HEK293T (cell line): ENCODE measurements around the gene SGCE.

Source experiments
- CTCF ChIA-PET: fragments of 350-600 bp; formaldehyde crosslinking; extraction: SDS; loops from one replicate; lab custom pipeline; 2021; ENCODE audit warnings: antibody characterized with exemption, inconsistent platforms; lab: Yijun Ruan, JAX
- POLR2A ChIA-PET: fragments of 350-600 bp; formaldehyde crosslinking; extraction: SDS; loops from one replicate; lab custom pipeline; 2020; ENCODE audit warnings: antibody characterized with exemption, inconsistent platforms; lab: Yijun Ruan, JAX
- DNase-seq: peaks from one replicate; pipeline ENCODE4 v3.0.0; 2012; ENCODE audit warnings: mixed read lengths; ENCODE audit errors: extremely low spot score
- ARNT ChIP-seq: fragments of 450-650 bp; IDR thresholded peaks from 2 replicates; pipeline ENCODE4 v1.6.1; 2017; ENCODE audit warnings: mild to moderate bottlenecking
- BHLHE40 ChIP-seq: fragments of 450-650 bp; IDR thresholded peaks from 2 replicates; pipeline ENCODE4 v1.6.1; 2016; ENCODE audit warnings: mild to moderate bottlenecking, moderate library complexity, borderline replicate concordance
- CTBP1 ChIP-seq: fragments of 450-650 bp; IDR thresholded peaks from 2 replicates; pipeline ENCODE4 v1.6.1; 2016; ENCODE audit warnings: borderline replicate concordance
- ELF4 ChIP-seq: fragments of 450-650 bp; IDR thresholded peaks from 2 replicates; pipeline ENCODE4 v1.6.1; 2017; ENCODE audit warnings: antibody characterized with exemption
- FOXA1 ChIP-seq: fragments of 450-650 bp; IDR thresholded peaks from 2 replicates; pipeline ENCODE4 v1.6.1; 2016; ENCODE audit warnings: mild to moderate bottlenecking
- FOXK2 ChIP-seq: fragments of 450-650 bp; IDR thresholded peaks from 2 replicates; pipeline ENCODE4 v1.6.1; 2016; ENCODE audit warnings: mild to moderate bottlenecking
- FOXM1 ChIP-seq: fragments of 450-650 bp; IDR thresholded peaks from 2 replicates; pipeline ENCODE4 v1.6.1; 2017; ENCODE audit warnings: mild to moderate bottlenecking, borderline replicate concordance
- HDGF ChIP-seq: fragments of 450-650 bp; IDR thresholded peaks from 2 replicates; pipeline ENCODE4 v1.6.1; 2017; ENCODE audit warnings: antibody characterized with exemption, borderline replicate concordance
- L3MBTL2 ChIP-seq: fragments of 450-650 bp; conservative IDR thresholded peaks from 2 replicates; pipeline ENCODE4 v1.6.1; 2016; ENCODE audit warnings: mild to moderate bottlenecking
- LEF1 ChIP-seq: fragments of 450-650 bp; IDR thresholded peaks from 2 replicates; pipeline ENCODE4 v1.6.1; 2017; ENCODE audit warnings: mild to moderate bottlenecking, borderline replicate concordance
- NFRKB ChIP-seq: fragments of 450-650 bp; IDR thresholded peaks from 2 replicates; pipeline ENCODE4 v1.6.1; 2016; ENCODE audit warnings: mild to moderate bottlenecking, moderate library complexity
- PKNOX1 ChIP-seq: fragments of 450-650 bp; IDR thresholded peaks from 2 replicates; pipeline ENCODE4 v1.6.1; 2016
- SP1 ChIP-seq: fragments of 450-650 bp; IDR thresholded peaks from 2 replicates; pipeline ENCODE4 v1.6.1; 2017
- SUZ12 ChIP-seq: fragments of 450-650 bp; IDR thresholded peaks from 2 replicates; pipeline ENCODE4 v1.6.1; 2016; ENCODE audit warnings: mild to moderate bottlenecking
- TARDBP ChIP-seq: fragments of 450-650 bp; IDR thresholded peaks from 2 replicates; pipeline ENCODE4 v1.6.1; 2016
- ZNF384 ChIP-seq: fragments of 450-650 bp; IDR thresholded peaks from 2 replicates; pipeline ENCODE4 v1.6.1; 2016

Gene SGCE

GRCh38 chr7:94616855-94617254 lies 39.1 kb downstream of the SGCE start:
- ChIA-PET POLR2A (no interaction called here), CTCF (no interaction called here)
- TF ChIP-seq BHLHE40 = no peak
- TF ChIP-seq NFRKB = no peak
- no peak for TF ChIP-seq TARDBP
- TF ChIP-seq LEF1 = no peak
- no peak for TF ChIP-seq PKNOX1
- no peak for TF ChIP-seq FOXM1
- no peak for TF ChIP-seq ELF4
- no peak for TF ChIP-seq SP1
- no peak for TF ChIP-seq ARNT

GRCh38 chr7:94615666-94616065 lies 40.3 kb downstream of the SGCE start:
- ChIA-PET CTCF (no interaction called here), POLR2A (no interaction called here)
- TF ChIP-seq ZNF384 (no peak), TARDBP (no peak), FOXK2 (no peak), FOXA1 (no peak), ELF4 (no peak), ARNT (no peak), SUZ12 (no peak), PKNOX1 (no peak), NFRKB (no peak), BHLHE40 (no peak)
- DNase-seq = no peak

More at GRCh38 chr7:94616855-94617254, 39.1 kb downstream of the SGCE start:
- DNase-seq = no peak

GRCh38 chr7:94612661-94613060 lies 43.3 kb downstream of the SGCE start:
- DNase-seq = no peak
- TF ChIP-seq CTBP1 = no peak
- TF ChIP-seq FOXM1 = no peak
- no peak for TF ChIP-seq ZNF384
- TF ChIP-seq L3MBTL2 = no peak
- no peak for TF ChIP-seq NFRKB
- TF ChIP-seq HDGF = no peak
- no peak for TF ChIP-seq ARNT
- no peak for TF ChIP-seq LEF1
- TF ChIP-seq FOXK2 = no peak
- ChIA-PET CTCF (no interaction called here), POLR2A (no interaction called here)

- ChIA-PET POLR2A (no interaction called here), CTCF (no interaction called here)
- DNase-seq = no peak
- TF ChIP-seq SUZ12 (no peak), FOXA1 (no peak), PKNOX1 (no peak), FOXM1 (no peak), NFRKB (no peak), CTBP1 (no peak), TARDBP (no peak), ELF4 (no peak), BHLHE40 (no peak), HDGF (no peak), FOXK2 (no peak), SP1 (no peak), ARNT (no peak), LEF1 (no peak)
These were observed 43.7 kb downstream of the SGCE start for GRCh38 chr7:94612253-94612652.

GRCh38 chr7:94609561-94609960 lies 46.4 kb downstream of the SGCE start:
- no peak for DNase-seq
- ChIA-PET POLR2A (no interaction called here), CTCF (no interaction called here)
- TF ChIP-seq FOXA1 = no peak
- no peak for TF ChIP-seq SUZ12
- no peak for TF ChIP-seq PKNOX1
- no peak for TF ChIP-seq LEF1
- TF ChIP-seq TARDBP = no peak
- no peak for TF ChIP-seq ZNF384
- no peak for TF ChIP-seq BHLHE40
- no peak for TF ChIP-seq HDGF
- no peak for TF ChIP-seq L3MBTL2
- no peak for TF ChIP-seq ELF4
- TF ChIP-seq FOXK2 = no peak
- no peak for TF ChIP-seq ARNT
- TF ChIP-seq FOXM1 = no peak
- TF ChIP-seq SP1 = no peak
- TF ChIP-seq NFRKB = no peak

GRCh38 chr7:94605031-94605430 lies 50.9 kb downstream of the SGCE start:
- ChIA-PET POLR2A (no interaction called here), CTCF (no interaction called here)
- DNase-seq = no peak
- TF ChIP-seq ZNF384 (no peak), ARNT (no peak), PKNOX1 (no peak), FOXM1 (no peak), L3MBTL2 (no peak)
